ENCODE data around the gene TANGO2. TPM values are rescaled to one million over a fixed set of nuclear protein-coding genes. Genes with fewer than 3 reads are reported as not detected.
A peak's percentile ranks its signal among the peaks of the same experiment; 100 is the strongest.

The TANGO2 gene, protein sequence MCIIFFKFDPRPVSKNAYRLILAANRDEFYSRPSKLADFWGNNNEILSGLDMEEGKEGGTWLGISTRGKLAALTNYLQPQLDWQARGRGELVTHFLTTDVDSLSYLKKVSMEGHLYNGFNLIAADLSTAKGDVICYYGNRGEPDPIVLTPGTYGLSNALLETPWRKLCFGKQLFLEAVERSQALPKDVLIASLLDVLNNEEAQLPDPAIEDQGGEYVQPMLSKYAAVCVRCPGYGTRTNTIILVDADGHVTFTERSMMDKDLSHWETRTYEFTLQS
- polyA plus RNA-seq, result 1 to 10 TPM; 9.5 to 9.8 TPM

DNA sequence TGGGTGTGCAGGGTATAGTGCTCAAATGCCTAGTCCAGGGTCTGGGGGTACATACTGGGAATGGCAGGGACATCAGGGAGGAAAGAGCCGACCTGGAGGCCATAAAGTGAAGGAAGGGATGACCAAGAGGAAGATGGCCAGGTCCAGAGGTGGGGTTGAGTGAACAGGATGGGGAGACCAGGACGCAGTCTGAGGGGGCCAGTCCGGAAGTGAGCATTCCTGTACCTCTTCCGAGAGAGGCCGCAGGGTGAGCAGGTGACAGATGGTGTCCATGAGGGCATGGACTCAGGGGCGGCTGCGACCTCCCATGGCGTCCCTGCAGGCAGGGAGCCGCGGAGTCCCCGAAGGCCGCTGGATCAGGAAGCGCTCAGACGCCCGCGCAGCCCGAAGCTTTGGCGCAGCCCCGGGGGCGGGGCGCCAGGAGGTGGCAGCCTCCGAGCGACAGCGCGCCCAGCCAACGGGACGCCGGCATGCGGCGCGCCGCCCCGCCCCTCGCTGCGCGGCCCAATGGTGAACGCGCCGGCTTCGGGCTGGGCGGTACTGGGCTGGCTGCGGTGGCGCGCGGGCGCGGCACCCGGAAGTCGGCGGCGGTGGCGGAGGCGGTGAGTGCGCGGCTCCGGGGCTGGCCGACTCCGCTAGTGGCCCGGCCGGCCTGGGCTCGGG, at the start of gene TANGO2:
TSS of gene TANGO2 (plus strand) at position 578 of the 663 bp plus-strand sequence. CDS start 15,689 bp downstream, outside the sequence.
- 0 to 1% methylated on average over 40 to 61 of the region's 61 CpGs for WGBS, 2 donors
- peaks cover 9 to 20% of the 10 kb centered on the region in 2 donors for H3K4me1 ChIP-seq (ENCODE audit: control insufficient read depth in 2 of 2, insufficient read depth in 2 of 2, low read length in 1 of 2)

GRCh38 chr22:19971276-19972124, 49.4 kb upstream of the TANGO2 start:
- no peak overlapping the region for H3K27ac ChIP-seq (ENCODE audit: low read depth in 2 of 2, low read length in 1 of 2)
- no peaks in the 10 kb centered on the region for H3K9me3 ChIP-seq (ENCODE audit: control insufficient read depth in 2 of 2, insufficient read depth in 1 of 2, low read depth in 1 of 2, low read length in 1 of 2)
- no peaks in the 10 kb centered on the region for H3K4me1 ChIP-seq (ENCODE audit: control insufficient read depth in 2 of 2, insufficient read depth in 2 of 2, low read length in 1 of 2)
- no peak overlapping the region for H3K4me3 ChIP-seq (ENCODE audit: low read depth in 1 of 2, low read length in 2 of 2)
- H3K36me3 ChIP-seq (ENCODE audit: control insufficient read depth in 2 of 2, insufficient read depth in 2 of 2, low read length in 1 of 2), result peaks cover 8 to 18% of the 10 kb centered on the region in 2 donors
- H3K27me3 ChIP-seq (ENCODE audit: control insufficient read depth in 1 of 2, insufficient read depth in 2 of 2, low read length in 2 of 2), result no peaks in the 10 kb centered on the region
- 65 to 69% methylated on average over 28 of the region's 28 CpGs for WGBS, 2 donors

More for the DNA sequence above, at the start of gene TANGO2:
- peak within 1 kb of the TSS; percentile 75 to 99 for H3K4me3 ChIP-seq (ENCODE audit: low read depth in 1 of 2, low read length in 2 of 2)
- peak within 1 kb of the TSS; percentile 80 to 86 for H3K27ac ChIP-seq (ENCODE audit: low read depth in 2 of 2, low read length in 1 of 2)
- no peaks in the 10 kb centered on the region for H3K27me3 ChIP-seq (ENCODE audit: control insufficient read depth in 1 of 2, insufficient read depth in 2 of 2, low read length in 2 of 2)
- H3K36me3 ChIP-seq (ENCODE audit: control insufficient read depth in 2 of 2, insufficient read depth in 2 of 2, low read length in 1 of 2), result peaks cover 0 to 3% of the 10 kb centered on the region in 2 donors
- no peaks in the 10 kb centered on the region for H3K9me3 ChIP-seq (ENCODE audit: control insufficient read depth in 2 of 2, insufficient read depth in 1 of 2, low read depth in 1 of 2, low read length in 1 of 2)

DNA sequence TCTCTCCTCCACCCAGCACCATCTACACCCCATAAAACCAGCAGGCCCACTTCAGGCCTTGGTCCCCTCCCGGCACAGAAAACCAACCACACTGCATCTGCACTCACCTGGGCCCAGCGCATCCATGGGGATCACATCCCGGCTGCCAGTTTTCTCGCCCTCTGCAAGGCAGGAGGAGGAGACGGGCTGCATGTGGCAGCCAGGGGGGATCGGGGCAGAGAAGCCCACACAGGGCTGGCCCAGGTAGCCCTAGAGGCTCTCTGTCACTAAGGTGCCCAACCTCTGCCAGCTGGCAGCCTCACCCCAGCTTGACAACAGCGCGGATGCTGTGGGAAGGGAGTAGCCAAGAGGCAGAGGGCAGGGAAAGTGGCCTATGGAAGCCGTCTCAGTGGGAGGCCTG, 48.7 kb upstream of the TANGO2 start:
- 83 to 88% methylated on average over 9 of the region's 9 CpGs for WGBS, 2 donors
- peaks cover under 1 to 2% of the 10 kb centered on the region in 2 donors for H3K4me1 ChIP-seq (ENCODE audit: control insufficient read depth in 2 of 2, insufficient read depth in 2 of 2, low read length in 1 of 2)
- peaks cover 8 to 13% of the 10 kb centered on the region in 2 donors for H3K36me3 ChIP-seq (ENCODE audit: control insufficient read depth in 2 of 2, insufficient read depth in 2 of 2, low read length in 1 of 2)
- H3K27ac ChIP-seq (ENCODE audit: low read depth in 2 of 2, low read length in 1 of 2), result no peak overlapping the region
- no peak overlapping the region for H3K4me3 ChIP-seq (ENCODE audit: low read depth in 1 of 2, low read length in 2 of 2)
- H3K27me3 ChIP-seq (ENCODE audit: control insufficient read depth in 1 of 2, insufficient read depth in 2 of 2, low read length in 2 of 2), result no peaks in the 10 kb centered on the region
- H3K9me3 ChIP-seq (ENCODE audit: control insufficient read depth in 2 of 2, insufficient read depth in 1 of 2, low read depth in 1 of 2, low read length in 1 of 2), result no peaks in the 10 kb centered on the region

GRCh38 chr22:19972652-19973550, 48.0 kb upstream of the TANGO2 start:
- Histone ChIP-seq H3K4me1 (ENCODE audit: control insufficient read depth in 2 of 2, insufficient read depth in 2 of 2, low read length in 1 of 2) (peaks cover 6 to 7% of the 10 kb centered on the region in 2 donors), H3K9me3 (ENCODE audit: control insufficient read depth in 2 of 2, insufficient read depth in 1 of 2, low read depth in 1 of 2, low read length in 1 of 2) (no peaks in the 10 kb centered on the region), H3K27me3 (ENCODE audit: control insufficient read depth in 1 of 2, insufficient read depth in 2 of 2, low read length in 2 of 2) (no peaks in the 10 kb centered on the region), H3K27ac (ENCODE audit: low read depth in 2 of 2, low read length in 1 of 2) (no peak overlapping the region), H3K4me3 (ENCODE audit: low read depth in 1 of 2, low read length in 2 of 2) (no peak overlapping the region), H3K36me3 (ENCODE audit: control insufficient read depth in 2 of 2, insufficient read depth in 2 of 2, low read length in 1 of 2) (peaks cover 8% of the 10 kb centered on the region in 2 donors)
- WGBS, 2 donors, result 91 to 92% methylated on average over 50 of the region's 50 CpGs

DNA sequence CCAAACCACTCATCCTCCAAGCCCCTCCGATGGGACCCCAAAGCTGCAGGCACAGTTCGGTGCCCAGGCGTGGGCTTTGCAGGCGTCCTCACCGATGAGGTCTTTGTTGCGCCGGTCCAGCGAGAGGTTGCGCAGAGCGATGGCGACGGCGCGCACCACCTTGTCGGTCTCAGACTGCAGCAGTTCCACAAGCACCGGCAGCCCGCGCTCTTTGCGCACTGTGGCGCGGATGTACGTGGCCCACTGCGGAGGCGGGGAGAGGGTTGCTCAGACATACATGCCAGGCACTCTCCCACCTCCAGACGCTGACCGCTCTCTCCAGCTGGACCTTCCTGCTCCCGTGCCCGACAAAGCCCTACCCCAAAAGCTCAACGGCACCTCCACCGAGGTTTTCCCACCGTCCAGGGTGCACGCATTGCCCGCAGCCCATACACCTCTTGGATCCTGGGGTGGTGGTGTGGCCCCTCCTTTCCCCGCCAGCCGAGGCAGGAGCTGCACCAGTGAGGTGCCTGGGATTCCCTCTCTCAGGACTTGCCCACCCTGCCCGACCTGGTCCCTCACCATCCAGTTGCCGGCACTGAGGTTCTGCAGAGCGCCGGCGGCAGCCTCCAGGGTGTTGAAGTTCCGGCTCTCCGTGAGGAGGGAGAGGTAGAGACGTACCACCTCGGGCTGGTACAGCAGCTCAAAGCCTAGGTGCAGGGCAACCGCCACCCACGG, 47.2 kb upstream of the TANGO2 start:
- no peak overlapping the region for H3K4me3 ChIP-seq (ENCODE audit: low read depth in 1 of 2, low read length in 2 of 2)
- H3K27ac ChIP-seq (ENCODE audit: low read depth in 2 of 2, low read length in 1 of 2), result no peak overlapping the region
- H3K9me3 ChIP-seq (ENCODE audit: control insufficient read depth in 2 of 2, insufficient read depth in 1 of 2, low read depth in 1 of 2, low read length in 1 of 2), result no peaks in the 10 kb centered on the region
- H3K36me3 ChIP-seq (ENCODE audit: control insufficient read depth in 2 of 2, insufficient read depth in 2 of 2, low read length in 1 of 2), result peaks cover 0 to 8% of the 10 kb centered on the region in 2 donors
- peaks cover 6 to 8% of the 10 kb centered on the region in 2 donors for H3K4me1 ChIP-seq (ENCODE audit: control insufficient read depth in 2 of 2, insufficient read depth in 2 of 2, low read length in 1 of 2)
- no peaks in the 10 kb centered on the region for H3K27me3 ChIP-seq (ENCODE audit: control insufficient read depth in 1 of 2, insufficient read depth in 2 of 2, low read length in 2 of 2)
- 92% methylated on average over 45 to 46 of the region's 46 CpGs for WGBS, 2 donors

- Histone ChIP-seq H3K4me1 (ENCODE audit: control insufficient read depth in 2 of 2, insufficient read depth in 2 of 2, low read length in 1 of 2) (peaks cover 6 to 8% of the 10 kb centered on the region in 2 donors), H3K4me3 (ENCODE audit: low read depth in 1 of 2, low read length in 2 of 2) (no peak overlapping the region), H3K36me3 (ENCODE audit: control insufficient read depth in 2 of 2, insufficient read depth in 2 of 2, low read length in 1 of 2) (peaks cover 0 to 5% of the 10 kb centered on the region in 2 donors), H3K27ac (ENCODE audit: low read depth in 2 of 2, low read length in 1 of 2) (no peak overlapping the region), H3K9me3 (ENCODE audit: control insufficient read depth in 2 of 2, insufficient read depth in 1 of 2, low read depth in 1 of 2, low read length in 1 of 2) (no peaks in the 10 kb centered on the region), H3K27me3 (ENCODE audit: control insufficient read depth in 1 of 2, insufficient read depth in 2 of 2, low read length in 2 of 2) (no peaks in the 10 kb centered on the region)
- 46 to 49% methylated on average over 11 of the region's 11 CpGs for WGBS, 2 donors
Measured at GRCh38 chr22:19974268-19974861, 46.5 kb upstream of the TANGO2 start.

GRCh38 chr22:19974935-19975706, 45.8 kb upstream of the TANGO2 start:
- WGBS, 2 donors, result 63 to 73% methylated on average over 13 of the region's 13 CpGs
- no peaks in the 10 kb centered on the region for H3K27me3 ChIP-seq (ENCODE audit: control insufficient read depth in 1 of 2, insufficient read depth in 2 of 2, low read length in 2 of 2)
- H3K27ac ChIP-seq (ENCODE audit: low read depth in 2 of 2, low read length in 1 of 2), result no peak overlapping the region

DNA sequence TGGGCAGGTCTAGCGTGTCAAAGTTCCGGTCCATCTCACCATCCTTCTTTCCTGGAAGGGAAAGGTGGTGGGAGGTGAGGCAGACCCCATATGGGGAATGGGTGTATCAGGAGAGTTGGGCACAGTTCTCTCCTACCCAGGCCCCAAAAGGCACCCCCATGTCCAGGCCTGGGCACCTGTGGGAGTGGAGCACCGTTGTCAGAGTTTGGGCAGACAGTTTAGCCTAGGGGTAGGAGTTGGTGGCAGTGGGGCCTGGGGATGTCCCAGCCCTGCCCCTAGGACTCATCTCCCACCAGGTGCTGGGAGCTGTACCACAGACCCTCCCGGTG, 45.2 kb upstream of the TANGO2 start:
- Histone ChIP-seq H3K27ac (ENCODE audit: low read depth in 2 of 2, low read length in 1 of 2) (no peak overlapping the region), H3K27me3 (ENCODE audit: control insufficient read depth in 1 of 2, insufficient read depth in 2 of 2, low read length in 2 of 2) (no peaks in the 10 kb centered on the region), H3K4me1 (ENCODE audit: control insufficient read depth in 2 of 2, insufficient read depth in 2 of 2, low read length in 1 of 2) (peaks cover 6 to 8% of the 10 kb centered on the region in 2 donors), H3K4me3 (ENCODE audit: low read depth in 1 of 2, low read length in 2 of 2) (no peak overlapping the region), H3K9me3 (ENCODE audit: control insufficient read depth in 2 of 2, insufficient read depth in 1 of 2, low read depth in 1 of 2, low read length in 1 of 2) (no peaks in the 10 kb centered on the region), H3K36me3 (ENCODE audit: control insufficient read depth in 2 of 2, insufficient read depth in 2 of 2, low read length in 1 of 2) (peaks cover 0 to 7% of the 10 kb centered on the region in 2 donors)
- 74 to 82% methylated on average over 4 of the region's 4 CpGs for WGBS, 2 donors

More at GRCh38 chr22:19974935-19975706, 45.8 kb upstream of the TANGO2 start:
- Histone ChIP-seq H3K36me3 (ENCODE audit: control insufficient read depth in 2 of 2, insufficient read depth in 2 of 2, low read length in 1 of 2) (peaks cover 0 to 7% of the 10 kb centered on the region in 2 donors), H3K4me1 (ENCODE audit: control insufficient read depth in 2 of 2, insufficient read depth in 2 of 2, low read length in 1 of 2) (peaks cover 6 to 8% of the 10 kb centered on the region in 2 donors), H3K4me3 (ENCODE audit: low read depth in 1 of 2, low read length in 2 of 2) (no peak overlapping the region), H3K9me3 (ENCODE audit: control insufficient read depth in 2 of 2, insufficient read depth in 1 of 2, low read depth in 1 of 2, low read length in 1 of 2) (no peaks in the 10 kb centered on the region)

All from esophagus (tissue), 2 donors.